H1 (cell line): ENCODE measurements around the gene STAT1. TPM values are rescaled to one million over a fixed set of nuclear protein-coding genes. Genes with fewer than 3 reads are reported as not detected.

Source experiments
- CTCF ChIA-PET: fragments of 300-600 bp; sonication (Branson Sonifier 250); formaldehyde crosslinking; loops from one replicate; lab custom pipeline; 2021; ENCODE audit not compliant: partially characterized antibody; lab: Charles Lee
- POLR2A ChIA-PET: fragments of 300-600 bp; sonication (Branson Sonifier 250); formaldehyde crosslinking; loops from one replicate; lab custom pipeline; 2021; ENCODE audit warnings: inconsistent platforms; ENCODE audit not compliant: partially characterized antibody; lab: Charles Lee
- DNase-seq, 2 experiments: peaks; one replicate each; pipeline versions ENCODE4 v3.0.0 to v3.0.0-alpha.2; 2010 to 2022; ENCODE audit warnings: low spot score in 2 of 2, low read depth in 1 of 2, mixed read lengths in 1 of 2
- FAIRE-seq: peaks from 2 replicates; lab custom pipeline; 2011; peaks lifted over from hg19 to GRCh38; lab: Jason Lieb, UNC
- H2AFZ ChIP-seq: 2 replicates; pipeline ENCODE4 v1.8.1; 2012; ENCODE audit warnings: low read length, inconsistent platforms
- H2AK5ac ChIP-seq: 2 replicates; pipeline ENCODE4 v1.6.1; 2013; ENCODE audit warnings: low read depth, low read length
- H2BK120ac ChIP-seq: replicated peaks from 2 replicates; pipeline ENCODE3; 2013; ENCODE audit warnings: low read depth, low read length, inconsistent platforms
- H2BK12ac ChIP-seq: 2 replicates; pipeline ENCODE4 v1.6.1; 2013; ENCODE audit warnings: low read depth, low read length
- H2BK15ac ChIP-seq: 2 replicates; pipeline ENCODE4 v1.6.1; 2013; ENCODE audit warnings: low read length
- H2BK20ac ChIP-seq: 2 replicates; pipeline ENCODE4 v1.6.1; 2013; ENCODE audit warnings: low read length
- H2BK5ac ChIP-seq: 2 replicates; pipeline ENCODE4 v1.6.1; 2013; ENCODE audit warnings: low read depth, low read length
- H3K14ac ChIP-seq: 2 replicates; pipeline ENCODE4 v1.6.1; 2013; ENCODE audit warnings: inconsistent platforms; ENCODE audit not compliant: insufficient read length
- H3K18ac ChIP-seq: 2 replicates; pipeline ENCODE4 v1.6.1; 2013; ENCODE audit warnings: low read length; ENCODE audit errors: extremely low read depth
- H3K23ac ChIP-seq: 2 replicates; pipeline ENCODE4 v1.6.1; 2013; ENCODE audit warnings: inconsistent platforms; ENCODE audit not compliant: insufficient read length
- H3K23me2 ChIP-seq: 2 replicates; pipeline ENCODE4 v1.6.1; 2013; ENCODE audit warnings: low read depth, low read length
- H3K27ac ChIP-seq: 2 replicates; pipeline ENCODE4 v1.6.1; 2011; ENCODE audit warnings: low read depth, low read length, inconsistent platforms
- H3K27me3 ChIP-seq, 4 experiments: replicated peaks in 1 of 4; 1 replicate in 1 of 4; 2 replicates in 3 of 4; pipeline versions ENCODE4 v1.6.1 to v1.8.1; 2011 to 2013; ENCODE audit warnings: low read length in 3 of 4, mild to moderate bottlenecking in 3 of 4, inconsistent platforms in 2 of 4, mixed read lengths in 2 of 4, moderate library complexity in 1 of 4; ENCODE audit not compliant: control insufficient read depth in 3 of 4, insufficient read depth in 3 of 4; ENCODE audit errors: extremely low read depth in 1 of 4
- H3K36me3 ChIP-seq, 4 experiments: 2 replicates each; pipeline versions ENCODE4 v1.6.1 to v1.8.1; 2011 to 2013; ENCODE audit warnings: mild to moderate bottlenecking in 4 of 4, low read length in 3 of 4, moderate library complexity in 2 of 4, control low read depth in 1 of 4, inconsistent platforms in 1 of 4; ENCODE audit not compliant: insufficient read depth in 4 of 4, control insufficient read depth in 2 of 4
- H3K4ac ChIP-seq: replicated peaks from 2 replicates; pipeline ENCODE3; 2013; ENCODE audit warnings: low read length, low read depth, mixed read lengths, inconsistent platforms; ENCODE audit not compliant: insufficient read length
- H3K4me1 ChIP-seq, 4 experiments: replicated peaks in 1 of 4; 1 replicate in 1 of 4; 2 replicates in 3 of 4; pipeline versions ENCODE4 v1.6.1 to v1.8.1; 2011 to 2013; ENCODE audit warnings: low read length in 3 of 4, inconsistent platforms in 2 of 4, mixed read lengths in 1 of 4; ENCODE audit not compliant: insufficient read depth in 4 of 4, control insufficient read depth in 3 of 4
- H3K4me2 ChIP-seq, 2 experiments: 2 replicates each; pipeline versions ENCODE4 v1.6.1 to v1.8.1; 2011 to 2013; ENCODE audit warnings: low read depth in 2 of 2, low read length in 2 of 2, control low read depth in 1 of 2, inconsistent platforms in 1 of 2, mild to moderate bottlenecking in 1 of 2; ENCODE audit not compliant: insufficient read depth in 1 of 2
- H3K4me3 ChIP-seq, 4 experiments: fragments of 200-600, 300-600 bp in 1 of 4; sonication (generic), shearing (Covaris generic), sonication (Bioruptor Twin) in 1 of 4; 2 replicates each; pipeline versions ENCODE4 v1.5.1 to v1.8.1; 2011 to 2016; ENCODE audit warnings: low read length in 4 of 4, low read depth in 3 of 4, control low read depth in 2 of 4, inconsistent platforms in 2 of 4, mild to moderate bottlenecking in 2 of 4, mixed read lengths in 1 of 4, moderate library complexity in 1 of 4; ENCODE audit not compliant: insufficient read depth in 2 of 4; ENCODE audit errors: extremely low read depth in 1 of 4
- H3K56ac ChIP-seq: replicated peaks from 2 replicates; pipeline ENCODE3; 2013; ENCODE audit warnings: low read depth, mild to moderate bottlenecking, mixed read lengths, low read length, inconsistent platforms; ENCODE audit not compliant: insufficient read length
- H3K79me1 ChIP-seq: 2 replicates; pipeline ENCODE4 v1.6.1; 2013; ENCODE audit warnings: low read depth, low read length, control low read depth
- H3K79me2 ChIP-seq, 2 experiments: 2 replicates each; pipeline versions ENCODE4 v1.6.1 to v1.8.1; 2012 to 2013; ENCODE audit warnings: low read length in 2 of 2, mild to moderate bottlenecking in 2 of 2, inconsistent platforms in 1 of 2; ENCODE audit not compliant: insufficient read depth in 2 of 2, control insufficient read depth in 1 of 2
- H3K9ac ChIP-seq, 4 experiments: replicated peaks in 1 of 4; 1 replicate in 1 of 4; 2 replicates in 3 of 4; pipeline versions ENCODE4 v1.6.1 to v1.8.1; 2011 to 2013; ENCODE audit warnings: low read depth in 3 of 4, low read length in 3 of 4, control low read depth in 2 of 4, mild to moderate bottlenecking in 2 of 4, moderate library complexity in 2 of 4, inconsistent platforms in 1 of 4; ENCODE audit errors: extremely low read depth in 1 of 4
- H3K9me3 ChIP-seq, 2 experiments: 2 replicates each; pipeline versions ENCODE4 v1.6.1 to v1.8.1; 2012 to 2013; ENCODE audit warnings: mild to moderate bottlenecking in 2 of 2, moderate library complexity in 2 of 2, control low read depth in 1 of 2, inconsistent platforms in 1 of 2, low read depth in 1 of 2, low read length in 1 of 2, mixed read lengths in 1 of 2; ENCODE audit not compliant: insufficient read depth in 2 of 2
- H4K20me1 ChIP-seq, 2 experiments: replicated peaks in 1 of 2; 2 replicates each; pipeline versions ENCODE3 to v1.8.1; 2011 to 2013; ENCODE audit warnings: inconsistent platforms in 2 of 2, low read length in 2 of 2, mild to moderate bottlenecking in 1 of 2; ENCODE audit not compliant: insufficient read depth in 2 of 2, control insufficient read depth in 1 of 2
- H4K5ac ChIP-seq: 2 replicates; pipeline ENCODE4 v1.6.1; 2013; ENCODE audit warnings: low read length, low read depth, mixed read lengths, inconsistent platforms; ENCODE audit not compliant: insufficient read length
- H4K8ac ChIP-seq: 2 replicates; pipeline ENCODE4 v1.8.0; 2013; ENCODE audit warnings: mild to moderate bottlenecking, moderate library complexity, low read length, inconsistent platforms; ENCODE audit not compliant: insufficient read depth; ENCODE audit errors: extremely low read depth
- H4K91ac ChIP-seq: replicated peaks from 2 replicates; pipeline ENCODE3; 2013; ENCODE audit warnings: low read length, mixed read lengths, inconsistent platforms; ENCODE audit not compliant: insufficient read length
- CEBPB ChIP-seq: IDR thresholded peaks from 2 replicates; pipeline ENCODE4 v1.6.1; 2012; ENCODE audit warnings: low read depth, low read length
- JUN ChIP-seq: IDR thresholded peaks from 2 replicates; pipeline ENCODE4 v1.6.1; 2011; ENCODE audit warnings: low read depth, mild to moderate bottlenecking, improper control_type of control experiment, low read length
- polyA plus RNA-seq, 7 experiments: library from polyadenylated mRNA; depleted of rRNA in 3 of 7; stranded (reverse) in 5 of 7; unstranded in 2 of 7; fragments of >200 nt in 5 of 7; fragments of 200-250 nt in 2 of 7; gene quantifications; 1 replicate in 5 of 7; 2 replicates in 1 of 7; 4 replicates in 1 of 7; pipeline versions ENCODE4 v1.2.1 to v1.2.3, GENCODE V29; 2011 to 2013; ENCODE audit warnings: missing spikeins in 2 of 7, mixed read lengths in 2 of 7
- total RNA-seq: library from RNA; stranded (reverse); fragmentation: NEBNext Ultra II Directional; extraction: Animal tissue kit (Norgen Biotek cat#: 25700); gene quantifications from 2 replicates; pipeline ENCODE4 v1.2.1, GENCODE V29; 2021

Gene STAT1
- total and polyA plus RNA-seq, 2 of the 8 experiments (the other 6 are each of a cell fraction or from before 2014, with no cell fraction given) = 20.3 to 43.0 TPM

DNA sequence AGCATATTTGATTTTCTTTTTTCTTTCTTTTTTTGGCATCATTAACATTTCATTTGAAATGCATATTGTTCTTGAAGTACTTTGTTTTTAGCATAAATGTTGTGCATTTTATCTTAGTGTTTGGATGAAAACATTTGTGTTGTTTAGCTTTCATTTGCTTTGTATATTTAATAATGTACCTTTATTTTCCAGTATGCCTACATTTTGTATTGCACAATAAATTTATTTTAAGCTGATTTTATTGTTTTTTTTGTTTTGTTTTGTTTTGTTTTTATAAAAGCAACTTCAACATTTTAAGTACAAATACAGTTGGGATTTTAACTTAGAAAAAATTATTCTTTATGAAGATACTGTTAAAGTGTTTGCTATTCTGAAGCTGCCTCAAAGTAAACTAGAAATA lies 78.9 kb downstream of the STAT1 start:
- FAIRE-seq = no peak
- H3K79me1 ChIP-seq = no peaks in the 10 kb centered on the region
- H2BK15ac ChIP-seq = no peak overlapping the region
- no peak overlapping the region for H2BK12ac ChIP-seq
- no peak overlapping the region for H3K4ac ChIP-seq
- H3K14ac ChIP-seq = no peak overlapping the region
- no peaks in the 10 kb centered on the region for H3K27me3 ChIP-seq
- peaks cover 0 to 2% (median under 1%) of the 10 kb centered on the region in 4 experiments; a peak in 3 of 7 replicates for H3K4me1 ChIP-seq
- ChIA-PET CTCF (no interaction called here), POLR2A (no interaction called here)
- H2AFZ ChIP-seq = no peak overlapping the region
- TF ChIP-seq CEBPB (peak; percentile 55; the same call in 1 of the 2 replicates), JUN (no peak)
- no peak overlapping the region for H3K23ac ChIP-seq
- no peak overlapping the region for H2BK20ac ChIP-seq
- no peak overlapping the region for H4K5ac ChIP-seq
- no peaks in the 10 kb centered on the region for H3K9me3 ChIP-seq
- H4K91ac ChIP-seq = no peak overlapping the region
- H2BK5ac ChIP-seq = no peak overlapping the region
- DNase-seq = no peak
- H2AK5ac ChIP-seq = no peak overlapping the region
- no peak overlapping the region for H3K18ac ChIP-seq
- H3K56ac ChIP-seq = no peak overlapping the region
- no peaks in the 10 kb centered on the region for H3K23me2 ChIP-seq
- no peak overlapping the region for H3K4me3 ChIP-seq
- H2BK120ac ChIP-seq = no peak overlapping the region
- H3K4me2 ChIP-seq = no peak overlapping the region
- H3K36me3 ChIP-seq = peaks cover 0 to 8% (median 2%) of the 10 kb centered on the region in 4 experiments; a peak in 2 of 8 replicates
- no peak overlapping the region for H3K9ac ChIP-seq
- no peak overlapping the region for H3K27ac ChIP-seq
- H4K20me1 ChIP-seq = no peaks in the 10 kb centered on the region
- H4K8ac ChIP-seq = no peak overlapping the region
- no peaks in the 10 kb centered on the region for H3K79me2 ChIP-seq
